Cerebellar nuclear complex (tissue), 1 donor: ENCODE results near the gene HOOK2.
"Not testable (repeated sequence)": the region's sequence is repeated elsewhere in the genome, so short reads cannot be mapped to it uniquely, and the experiment has no call there.

Experiments
- DNase-seq, 2 experiments: peaks; one replicate each; lab custom pipeline; 2025; lab: John Stamatoyannopoulos, UW

The HOOK2 gene

DNA sequence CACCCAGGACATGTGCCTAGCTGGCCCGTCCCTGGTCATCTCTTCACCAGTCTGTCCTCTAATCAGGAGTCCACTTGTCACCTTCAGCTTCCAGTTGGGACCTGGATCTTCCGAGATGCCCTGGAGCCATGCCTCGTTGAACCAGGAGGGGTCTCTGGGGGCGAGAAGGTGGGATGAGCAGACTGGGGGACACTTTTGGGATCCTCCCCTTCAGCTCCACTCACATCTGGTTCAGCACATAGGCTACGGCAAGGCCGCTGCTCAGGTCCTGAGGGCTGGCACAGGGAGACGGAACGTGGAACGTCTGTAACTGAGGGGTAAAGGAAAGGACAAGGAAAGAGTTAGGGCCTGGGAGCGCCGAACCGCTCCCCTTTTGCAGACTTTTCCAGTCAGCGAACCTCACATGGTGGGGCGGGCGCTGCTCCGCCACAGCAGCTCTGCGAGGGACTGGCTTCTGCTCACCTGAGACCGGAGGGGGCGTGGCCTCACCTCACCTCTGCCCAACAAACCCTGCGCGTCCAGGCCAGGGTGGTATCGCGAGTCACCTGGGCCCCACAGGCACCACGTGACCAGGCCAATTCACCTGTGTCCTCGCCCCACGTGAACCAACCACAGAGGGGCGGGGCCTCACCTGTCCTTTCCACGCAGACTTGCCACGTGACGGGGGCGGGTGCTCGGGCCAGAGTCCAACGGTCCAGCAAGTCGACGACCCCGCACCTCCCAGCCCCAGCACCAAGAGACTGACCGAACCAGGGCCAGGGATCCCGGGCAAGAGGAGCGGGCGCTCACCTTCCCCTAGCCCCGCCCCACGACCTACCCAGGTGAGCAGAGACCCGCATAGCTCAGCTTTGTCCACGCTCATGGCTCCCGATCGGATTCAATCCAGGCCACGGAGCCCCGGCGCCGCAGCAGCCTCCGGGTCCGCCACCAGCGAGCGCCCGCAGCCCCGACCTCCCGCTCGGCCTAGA is at the start of gene HOOK2:
Gene HOOK2, minus strand, starts transcription at position 965 of the 968 bp plus-strand sequence. Its CDS starts 103 bp downstream, at position 862.
- DNase-seq, result peak in 1 of 2 experiments; percentile 33

GRCh38 chr19:12821761-12822160 is 46.4 kb upstream of the HOOK2 start:
- no peak for DNase-seq

GRCh38 chr19:12817810-12818209 is 42.5 kb upstream of the HOOK2 start:
- DNase-seq, result not testable (repeated sequence)

DNA sequence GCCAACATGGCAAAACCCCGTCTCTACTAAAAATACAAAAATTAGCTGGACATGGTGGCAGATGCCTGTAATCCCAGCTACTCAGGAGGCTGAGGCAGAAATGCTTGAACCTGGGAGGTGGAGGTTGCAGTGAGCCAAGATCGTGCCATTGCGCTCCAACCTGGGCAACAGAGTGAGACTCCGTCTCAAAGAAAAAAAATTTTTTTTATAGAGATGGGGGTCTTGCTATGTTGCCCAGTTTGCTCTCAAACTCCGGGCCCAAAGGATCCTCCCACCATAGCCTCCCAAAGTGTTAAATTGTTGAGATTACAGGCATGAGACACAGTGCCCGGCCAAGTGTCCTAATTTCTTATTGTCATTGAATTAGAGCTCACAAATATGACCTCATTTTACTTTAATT is 41.8 kb upstream of the HOOK2 start:
- not testable (repeated sequence) for DNase-seq

- no peak for DNase-seq
These were observed 39.7 kb upstream of the HOOK2 start for GRCh38 chr19:12815088-12815487.

- peak; percentile 75 to 76 for DNase-seq
These were observed 31.1 kb upstream of the HOOK2 start, which contains the start of gene RNASEH2A for GRCh38 chr19:12806242-12807081. RNASEH2A (plus strand) TSS chr19:12806584; CDS start chr19:12806674, 90 bp downstream.

DNA sequence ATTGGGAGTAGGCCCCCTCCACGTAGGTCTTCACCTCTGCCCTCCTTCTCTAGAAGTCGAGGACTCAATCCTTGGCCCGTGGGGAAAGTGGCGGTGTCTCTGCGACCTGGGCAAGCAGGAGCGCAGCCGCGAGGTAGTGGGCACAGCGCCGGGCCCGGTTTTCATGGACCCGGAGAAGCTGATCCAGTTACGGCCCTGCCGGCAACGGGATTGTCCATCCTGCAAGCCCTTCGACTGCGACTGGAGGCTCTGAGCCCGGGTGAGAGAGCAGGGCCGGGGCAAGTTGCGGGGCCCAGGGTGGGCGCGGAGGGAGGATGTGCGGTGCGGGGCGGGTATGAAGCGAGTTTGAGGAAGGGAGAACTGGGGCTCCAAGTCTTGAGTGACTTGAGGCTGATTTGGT is 28.7 kb upstream of the HOOK2 start:
- no peak for DNase-seq

- peak in 1 of 2 experiments; percentile 41 for DNase-seq
These were observed 27.1 kb upstream of the HOOK2 start for GRCh38 chr19:12802267-12803106.

- DNase-seq, result peak in 1 of 2 experiments; percentile 59
These were observed 26.3 kb upstream of the HOOK2 start, which contains the start of the genes PRDX2 and THSD8 for GRCh38 chr19:12801466-12802266. PRDX2 (minus strand) TSS chr19:12801800; CDS start chr19:12801261, 539 bp downstream. THSD8 (plus strand) TSS chr19:12802069; CDS start chr19:12802072, 3 bp downstream.

DNA sequence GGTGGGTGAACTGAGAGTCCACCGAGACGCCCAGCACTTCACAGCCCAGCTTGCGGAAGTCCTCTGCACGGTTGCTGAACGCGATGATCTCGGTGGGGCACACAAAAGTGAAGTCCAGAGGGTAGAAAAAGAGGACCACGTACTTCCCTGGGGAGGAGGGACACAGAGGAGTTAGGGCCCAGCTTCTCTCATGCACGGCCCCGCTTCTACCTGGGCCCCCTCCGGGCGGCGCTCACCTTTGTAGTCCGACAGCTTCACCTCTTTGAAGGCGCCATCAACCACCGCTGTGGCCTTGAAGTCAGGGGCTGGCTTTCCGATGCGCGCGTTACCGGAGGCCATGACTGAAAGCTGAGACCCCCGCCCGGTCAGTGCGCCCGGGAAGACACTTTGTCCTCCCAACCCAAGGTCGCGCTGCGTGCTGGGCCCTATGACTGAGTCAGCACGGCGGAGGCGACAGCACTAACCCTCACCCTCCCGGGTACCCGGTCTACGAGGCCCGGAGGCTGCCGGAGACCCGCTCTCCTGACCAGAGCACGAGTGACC is 25.6 kb upstream of the HOOK2 start:
- DNase-seq, result no peak

DNA sequence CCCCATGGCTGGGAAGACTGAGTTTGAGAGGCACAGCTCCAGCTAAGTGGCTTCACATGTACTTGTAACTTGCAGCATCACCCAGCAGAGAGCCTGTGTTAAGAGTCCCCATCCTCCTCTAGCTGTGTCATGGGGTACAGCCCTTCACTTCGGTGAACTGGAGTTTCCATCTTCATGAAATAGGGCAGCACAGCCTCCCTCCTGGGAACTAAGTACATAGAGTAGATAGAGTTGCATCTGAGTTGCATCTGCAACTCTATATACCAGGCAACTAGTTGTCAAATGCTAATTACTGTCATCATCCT is 25.1 kb upstream of the HOOK2 start:
- no peak for DNase-seq

GRCh38 chr19:12799742-12800465 is 24.6 kb upstream of the HOOK2 start:
- no peak for DNase-seq

DNA sequence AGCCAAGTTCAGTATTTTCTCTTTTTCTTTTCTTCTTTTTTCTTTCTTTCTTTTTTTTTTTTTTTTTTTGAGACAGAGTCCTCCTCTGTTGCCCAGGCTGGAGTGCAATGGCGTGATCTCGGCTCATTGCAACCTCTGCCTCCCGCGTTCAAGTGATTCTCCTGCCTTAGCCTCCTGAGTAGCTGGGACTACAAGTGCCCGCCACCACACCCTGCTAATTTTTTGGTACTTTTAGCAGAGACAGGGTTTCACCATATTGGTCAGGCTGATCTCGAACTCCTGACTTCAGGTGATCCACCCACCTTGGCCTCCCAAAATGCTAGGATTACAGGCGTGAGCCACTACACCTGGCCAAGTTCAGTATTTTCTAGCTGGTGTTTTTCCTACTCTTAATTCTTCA is 22.3 kb upstream of the HOOK2 start:
- DNase-seq, result not testable (repeated sequence)

- DNase-seq, result no peak
These were observed 21.8 kb upstream of the HOOK2 start for GRCh38 chr19:12797141-12797587.

- peak in 1 of 2 experiments; percentile 64 for DNase-seq
These were observed 21.1 kb upstream of the HOOK2 start for GRCh38 chr19:12796146-12797071.

GRCh38 chr19:12794971-12795381 is 19.6 kb upstream of the HOOK2 start:
- no peak for DNase-seq

- no peak for DNase-seq
These were observed 19.0 kb upstream of the HOOK2 start for GRCh38 chr19:12794196-12794941.
